Osteoblast (primary cell): ENCODE results near the gene FRMD4B. TPM values are rescaled to one million over a fixed set of nuclear protein-coding genes. Genes with fewer than 3 reads are reported as not detected.

Experiments
- DNase-seq: peaks from one replicate; pipeline ENCODE4 v3.0.0; 2011; ENCODE audit warnings: low spot score, mixed read lengths; ENCODE audit not compliant: insufficient read length; ENCODE audit errors: missing footprints
- H2AFZ ChIP-seq: 2 replicates; pipeline ENCODE4 v1.6.0; 2011; ENCODE audit warnings: mild to moderate bottlenecking, low read length
- H3K27ac ChIP-seq: 2 replicates; pipeline ENCODE4 v1.5.1; 2011; ENCODE audit warnings: mild to moderate bottlenecking, low read depth, low read length, moderate library complexity
- H3K27me3 ChIP-seq: 2 replicates; pipeline ENCODE4 v1.6.0; 2012; ENCODE audit warnings: mild to moderate bottlenecking, control low read depth, inconsistent platforms, low read length, moderate library complexity; ENCODE audit not compliant: insufficient read depth
- H3K36me3 ChIP-seq: 2 replicates; pipeline ENCODE4 v1.5.1; 2011; ENCODE audit warnings: mild to moderate bottlenecking, low read length, control low read depth, moderate library complexity; ENCODE audit not compliant: insufficient read depth
- H3K4me1 ChIP-seq: 2 replicates; pipeline ENCODE4 v1.5.1; 2011; ENCODE audit warnings: mild to moderate bottlenecking, low read length, control low read depth, moderate library complexity; ENCODE audit not compliant: insufficient read depth
- H3K4me2 ChIP-seq: 2 replicates; pipeline ENCODE4 v1.6.0; 2011; ENCODE audit warnings: mild to moderate bottlenecking, low read length; ENCODE audit not compliant: insufficient read depth
- H3K4me3 ChIP-seq: fragments of 200-600 bp; sonication (generic); 3 replicates; pipeline ENCODE4 v1.5.1; 2012; ENCODE audit warnings: mild to moderate bottlenecking, low read length, inconsistent platforms; ENCODE audit not compliant: insufficient read depth
- H3K79me2 ChIP-seq: 2 replicates; pipeline ENCODE4 v1.6.0; 2012; ENCODE audit warnings: mild to moderate bottlenecking, low read length, control low read depth, inconsistent platforms; ENCODE audit not compliant: insufficient read depth
- H3K9me3 ChIP-seq: 2 replicates; pipeline ENCODE4 v1.5.1; 2011; ENCODE audit warnings: low read depth, low read length, control low read depth
- H4K20me1 ChIP-seq: 2 replicates; pipeline ENCODE4 v1.6.0; 2012; ENCODE audit warnings: mild to moderate bottlenecking, low read length, control low read depth; ENCODE audit not compliant: insufficient read depth
- CTCF ChIP-seq: IDR thresholded peaks from 2 replicates; pipeline ENCODE4 v1.5.1; 2011; ENCODE audit warnings: mild to moderate bottlenecking, low read depth, low read length, moderate library complexity; ENCODE audit errors: extremely low read depth
- total RNA-seq: library from RNA; depleted of rRNA; stranded (reverse); fragments of >200 nt; gene quantifications from 2 replicates; pipeline ENCODE4 v1.2.3, GENCODE V29; 2012

Gene FRMD4B
- total RNA-seq, 1 donor = 0.72 TPM

- Histone ChIP-seq H2AFZ (no peak overlapping the region), H3K4me2 (no peak overlapping the region), H3K4me3 (no peak overlapping the region), H3K79me2 (no peaks in the 10 kb centered on the region), H4K20me1 (no peaks in the 10 kb centered on the region), H3K36me3 (no peaks in the 10 kb centered on the region), H3K4me1 (peaks cover 5% of the 10 kb centered on the region), H3K9me3 (no peaks in the 10 kb centered on the region), H3K27ac (no peak overlapping the region), H3K27me3 (peaks cover 48% of the 10 kb centered on the region)
- no peak for TF ChIP-seq CTCF
- no peak for DNase-seq
Measured at GRCh38 chr3:69248436-69248835, 137.5 kb downstream of the FRMD4B start.

GRCh38 chr3:69246612-69247011 lies 139.3 kb downstream of the FRMD4B start:
- no peak overlapping the region for H3K4me2 ChIP-seq
- no peaks in the 10 kb centered on the region for H3K9me3 ChIP-seq
- no peaks in the 10 kb centered on the region for H4K20me1 ChIP-seq
- peaks cover 14% of the 10 kb centered on the region for H3K4me1 ChIP-seq
- TF ChIP-seq CTCF = no peak
- peaks cover 44% of the 10 kb centered on the region for H3K27me3 ChIP-seq
- no peak overlapping the region for H3K27ac ChIP-seq
- H3K36me3 ChIP-seq = no peaks in the 10 kb centered on the region
- no peak for DNase-seq
- no peaks in the 10 kb centered on the region for H3K79me2 ChIP-seq
- no peak overlapping the region for H2AFZ ChIP-seq
- no peak overlapping the region for H3K4me3 ChIP-seq

- no peak for DNase-seq
- Histone ChIP-seq H3K4me1 (peaks cover 10% of the 10 kb centered on the region), H3K4me3 (no peak overlapping the region), H3K36me3 (no peaks in the 10 kb centered on the region), H3K9me3 (no peaks in the 10 kb centered on the region), H3K4me2 (no peak overlapping the region), H3K27me3 (peaks cover 35% of the 10 kb centered on the region), H3K79me2 (no peaks in the 10 kb centered on the region), H3K27ac (no peak overlapping the region), H4K20me1 (no peaks in the 10 kb centered on the region), H2AFZ (no peak overlapping the region)
- TF ChIP-seq CTCF = no peak
Measured at GRCh38 chr3:69244039-69244438, 141.8 kb downstream of the FRMD4B start.

- DNase-seq = no peak
Measured at GRCh38 chr3:69241769-69242168, 144.1 kb downstream of the FRMD4B start.

More at GRCh38 chr3:69241769-69242168, 144.1 kb downstream of the FRMD4B start:
- TF ChIP-seq CTCF = no peak
- peaks cover 28% of the 10 kb centered on the region for H3K27me3 ChIP-seq
- no peak overlapping the region for H3K4me3 ChIP-seq
- no peaks in the 10 kb centered on the region for H4K20me1 ChIP-seq
- no peaks in the 10 kb centered on the region for H3K36me3 ChIP-seq
- peaks cover 10% of the 10 kb centered on the region for H3K4me1 ChIP-seq
- H2AFZ ChIP-seq = no peak overlapping the region
- H3K9me3 ChIP-seq = no peaks in the 10 kb centered on the region
- H3K27ac ChIP-seq = no peak overlapping the region
- H3K4me2 ChIP-seq = no peak overlapping the region
- no peaks in the 10 kb centered on the region for H3K79me2 ChIP-seq
